Measurements from ENCODE around the gene SCGN.

The SCGN gene

DNA sequence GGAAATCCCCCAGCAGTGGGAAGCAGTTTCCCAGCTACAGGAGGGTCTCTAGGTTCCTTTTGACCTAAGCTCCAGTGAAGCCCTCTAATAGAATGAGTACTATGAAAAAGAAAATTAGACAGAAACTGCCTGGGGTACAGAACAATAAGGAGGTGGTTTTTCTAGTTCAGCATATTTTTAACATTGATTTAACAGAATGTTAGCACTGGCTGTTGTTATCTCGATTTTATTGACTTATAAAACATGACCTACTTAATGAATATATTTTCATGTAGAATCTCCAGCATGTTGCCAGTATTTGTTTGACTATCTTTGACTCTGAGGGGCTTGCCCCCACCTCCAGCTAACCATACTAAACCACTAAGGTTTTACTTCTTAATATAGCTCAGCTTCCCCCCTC, 19.6 kb downstream of the SCGN start:
- H3K9ac ChIP-seq (ENCODE audit: low read length), result no peak overlapping the region
- no peak overlapping the region for H3K4me3 ChIP-seq (ENCODE audit: low read length)
- no peaks in the 10 kb centered on the region for H3K27me3 ChIP-seq (ENCODE audit: control insufficient read depth, insufficient read depth, low read length)
- H3K4me1 ChIP-seq (ENCODE audit: control insufficient read depth, insufficient read depth, low read length), result no peaks in the 10 kb centered on the region
- no peaks in the 10 kb centered on the region for H3K36me3 ChIP-seq (ENCODE audit: control insufficient read depth, insufficient read depth, low read length)
- no peak overlapping the region for H3K27ac ChIP-seq (ENCODE audit: low read depth, low read length)

DNA sequence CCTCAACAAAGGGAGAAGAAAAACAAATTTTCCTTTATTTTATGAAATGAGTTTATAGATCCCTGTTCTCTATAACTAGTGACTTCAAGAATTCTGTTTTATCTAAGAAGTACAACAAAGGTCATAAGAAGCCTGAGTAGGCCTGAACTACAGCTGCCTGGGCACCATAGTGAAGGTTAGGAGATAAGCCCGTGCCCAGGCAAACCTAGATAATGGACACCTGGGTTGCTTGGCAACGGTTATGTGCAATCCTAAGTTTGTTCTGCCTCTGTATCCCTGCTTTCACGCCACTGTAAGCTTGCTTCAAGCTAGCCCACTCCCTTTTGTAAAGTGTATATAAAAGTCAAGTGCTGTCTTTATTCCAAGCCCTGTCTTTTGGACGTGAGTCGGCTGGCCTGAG, 23.2 kb downstream of the SCGN start:
- Histone ChIP-seq H3K27me3 (ENCODE audit: control insufficient read depth, insufficient read depth, low read length) (no peaks in the 10 kb centered on the region), H3K36me3 (ENCODE audit: control insufficient read depth, insufficient read depth, low read length) (no peaks in the 10 kb centered on the region)

DNA sequence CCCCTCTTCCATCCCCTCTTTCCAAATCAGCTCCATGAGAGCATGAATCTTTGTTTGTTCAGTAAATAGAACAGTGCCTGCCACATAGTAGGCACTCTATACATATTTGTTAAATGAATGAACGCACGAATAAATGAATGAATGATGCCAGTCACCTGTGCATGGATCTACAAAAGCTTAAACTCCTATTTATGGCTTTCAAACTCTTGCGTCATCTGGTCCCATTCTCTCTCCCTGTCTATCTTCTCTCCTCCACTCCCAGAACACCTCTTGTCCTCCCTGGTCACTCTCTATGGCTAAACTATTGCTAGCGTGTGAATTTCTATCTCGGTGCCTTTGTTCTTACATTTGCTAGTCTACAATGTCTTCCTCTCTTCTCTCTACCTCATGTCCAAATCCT, 24.8 kb downstream of the SCGN start:
- H3K36me3 ChIP-seq (ENCODE audit: control insufficient read depth, insufficient read depth, low read length), result no peaks in the 10 kb centered on the region
- H3K27me3 ChIP-seq (ENCODE audit: control insufficient read depth, insufficient read depth, low read length), result no peaks in the 10 kb centered on the region
- no peak overlapping the region for H3K27ac ChIP-seq (ENCODE audit: low read depth, low read length)
- no peaks in the 10 kb centered on the region for H3K4me1 ChIP-seq (ENCODE audit: control insufficient read depth, insufficient read depth, low read length)
- no peak overlapping the region for H3K9ac ChIP-seq (ENCODE audit: low read length)
- no peak overlapping the region for H3K4me3 ChIP-seq (ENCODE audit: low read length)

More for the DNA sequence above, 23.2 kb downstream of the SCGN start:
- H3K9ac ChIP-seq (ENCODE audit: low read length), result no peak overlapping the region
- no peak overlapping the region for H3K27ac ChIP-seq (ENCODE audit: low read depth, low read length)
- no peaks in the 10 kb centered on the region for H3K4me1 ChIP-seq (ENCODE audit: control insufficient read depth, insufficient read depth, low read length)
- no peak overlapping the region for H3K4me3 ChIP-seq (ENCODE audit: low read length)

- Histone ChIP-seq H3K27me3 (ENCODE audit: control insufficient read depth, insufficient read depth, low read length) (no peaks in the 10 kb centered on the region), H3K4me1 (ENCODE audit: control insufficient read depth, insufficient read depth, low read length) (no peaks in the 10 kb centered on the region), H3K9ac (ENCODE audit: low read length) (no peak overlapping the region), H3K4me3 (ENCODE audit: low read length) (no peak overlapping the region), H3K36me3 (ENCODE audit: control insufficient read depth, insufficient read depth, low read length) (no peaks in the 10 kb centered on the region), H3K27ac (ENCODE audit: low read depth, low read length) (no peak overlapping the region)
These were observed 29.8 kb downstream of the SCGN start for GRCh38 chr6:25681848-25682247.

GRCh38 chr6:25682324-25682723, 30.3 kb downstream of the SCGN start:
- H3K36me3 ChIP-seq (ENCODE audit: control insufficient read depth, insufficient read depth, low read length), result no peaks in the 10 kb centered on the region

GRCh38 chr6:25684565-25684964, 32.5 kb downstream of the SCGN start:
- H3K27me3 ChIP-seq (ENCODE audit: control insufficient read depth, insufficient read depth, low read length), result no peaks in the 10 kb centered on the region
- no peak overlapping the region for H3K27ac ChIP-seq (ENCODE audit: low read depth, low read length)
- H3K4me1 ChIP-seq (ENCODE audit: control insufficient read depth, insufficient read depth, low read length), result no peaks in the 10 kb centered on the region
- H3K36me3 ChIP-seq (ENCODE audit: control insufficient read depth, insufficient read depth, low read length), result no peaks in the 10 kb centered on the region
- H3K9ac ChIP-seq (ENCODE audit: low read length), result no peak overlapping the region
- H3K4me3 ChIP-seq (ENCODE audit: low read length), result no peak overlapping the region

More at GRCh38 chr6:25682324-25682723, 30.3 kb downstream of the SCGN start:
- Histone ChIP-seq H3K9ac (ENCODE audit: low read length) (no peak overlapping the region), H3K4me3 (ENCODE audit: low read length) (no peak overlapping the region), H3K27ac (ENCODE audit: low read depth, low read length) (no peak overlapping the region), H3K4me1 (ENCODE audit: control insufficient read depth, insufficient read depth, low read length) (no peaks in the 10 kb centered on the region), H3K27me3 (ENCODE audit: control insufficient read depth, insufficient read depth, low read length) (no peaks in the 10 kb centered on the region)

GRCh38 chr6:25685251-25685650, 33.2 kb downstream of the SCGN start:
- Histone ChIP-seq H3K27me3 (ENCODE audit: control insufficient read depth, insufficient read depth, low read length) (no peaks in the 10 kb centered on the region), H3K27ac (ENCODE audit: low read depth, low read length) (no peak overlapping the region), H3K4me1 (ENCODE audit: control insufficient read depth, insufficient read depth, low read length) (no peaks in the 10 kb centered on the region), H3K36me3 (ENCODE audit: control insufficient read depth, insufficient read depth, low read length) (no peaks in the 10 kb centered on the region), H3K9ac (ENCODE audit: low read length) (no peak overlapping the region), H3K4me3 (ENCODE audit: low read length) (no peak overlapping the region)

DNA sequence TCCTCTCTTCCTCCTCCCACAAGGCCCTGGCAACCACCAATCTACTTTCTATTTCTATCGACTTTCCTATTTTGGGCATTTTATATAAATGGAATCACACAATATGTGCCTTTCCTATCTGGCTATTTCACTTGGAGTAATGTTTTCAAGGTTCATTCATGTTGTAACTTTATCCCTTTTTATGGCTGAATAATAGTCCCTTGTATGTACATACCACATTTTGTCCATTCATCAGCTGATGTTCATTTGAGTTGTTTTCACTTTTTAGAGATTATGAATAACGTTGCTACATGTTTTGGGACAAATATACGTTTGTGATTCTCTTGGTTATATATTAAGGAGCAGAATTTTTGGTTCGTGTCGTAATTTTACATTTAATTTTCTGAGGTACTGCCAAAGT, 33.9 kb downstream of the SCGN start:
- H3K27ac ChIP-seq (ENCODE audit: low read depth, low read length), result no peak overlapping the region
- no peaks in the 10 kb centered on the region for H3K4me1 ChIP-seq (ENCODE audit: control insufficient read depth, insufficient read depth, low read length)

DNA sequence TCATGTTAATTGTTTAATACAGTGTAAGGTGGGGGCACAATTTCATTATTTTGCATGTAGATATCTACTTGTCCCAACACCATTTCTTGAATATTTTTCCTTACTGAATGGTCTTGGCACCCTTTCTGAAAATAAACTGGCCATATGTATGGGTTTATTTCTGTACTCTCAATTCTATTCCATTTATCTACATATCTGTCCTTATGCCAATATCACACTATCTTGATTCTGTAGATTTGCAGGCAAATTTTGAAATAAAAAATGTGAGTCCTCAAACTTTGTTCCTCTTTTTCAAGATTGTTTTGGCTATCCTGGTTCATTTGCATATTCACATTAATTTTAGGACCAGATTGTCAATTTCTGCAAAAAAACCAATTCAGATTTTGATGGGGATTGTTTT, 34.8 kb downstream of the SCGN start:
- Histone ChIP-seq H3K27me3 (ENCODE audit: control insufficient read depth, insufficient read depth, low read length) (no peaks in the 10 kb centered on the region), H3K9ac (ENCODE audit: low read length) (no peak overlapping the region), H3K36me3 (ENCODE audit: control insufficient read depth, insufficient read depth, low read length) (no peaks in the 10 kb centered on the region), H3K27ac (ENCODE audit: low read depth, low read length) (no peak overlapping the region), H3K4me3 (ENCODE audit: low read length) (no peak overlapping the region), H3K4me1 (ENCODE audit: control insufficient read depth, insufficient read depth, low read length) (no peaks in the 10 kb centered on the region)

More for the DNA sequence above, 33.9 kb downstream of the SCGN start:
- no peak overlapping the region for H3K4me3 ChIP-seq (ENCODE audit: low read length)
- H3K27me3 ChIP-seq (ENCODE audit: control insufficient read depth, insufficient read depth, low read length), result no peaks in the 10 kb centered on the region
- no peak overlapping the region for H3K9ac ChIP-seq (ENCODE audit: low read length)
- no peaks in the 10 kb centered on the region for H3K36me3 ChIP-seq (ENCODE audit: control insufficient read depth, insufficient read depth, low read length)

DNA sequence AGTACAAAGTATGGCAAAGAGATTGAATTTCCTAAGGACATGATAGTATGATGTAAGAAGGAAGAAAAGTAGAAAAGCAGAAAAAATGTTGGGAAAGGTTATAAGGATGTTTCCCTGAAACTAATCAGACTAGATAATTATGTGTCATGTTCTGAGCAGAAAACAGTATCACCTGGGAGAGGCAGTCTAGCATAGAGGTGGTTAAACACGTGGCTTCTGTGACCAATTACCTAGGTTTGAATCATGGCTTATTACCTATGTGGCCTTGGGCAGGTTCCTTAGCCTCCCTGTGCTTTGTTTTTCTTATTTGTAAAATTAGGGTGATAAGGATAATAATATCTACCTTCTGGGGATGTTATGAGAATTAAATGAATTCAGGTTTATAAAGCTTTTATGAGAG, 38.0 kb downstream of the SCGN start:
- Histone ChIP-seq H3K4me1 (ENCODE audit: control insufficient read depth, insufficient read depth, low read length) (no peaks in the 10 kb centered on the region), H3K36me3 (ENCODE audit: control insufficient read depth, insufficient read depth, low read length) (no peaks in the 10 kb centered on the region), H3K4me3 (ENCODE audit: low read length) (no peak overlapping the region), H3K9ac (ENCODE audit: low read length) (no peak overlapping the region), H3K27me3 (ENCODE audit: control insufficient read depth, insufficient read depth, low read length) (no peaks in the 10 kb centered on the region), H3K27ac (ENCODE audit: low read depth, low read length) (no peak overlapping the region)

- Histone ChIP-seq H3K27ac (ENCODE audit: low read depth, low read length) (no peak overlapping the region), H3K4me1 (ENCODE audit: control insufficient read depth, insufficient read depth, low read length) (no peaks in the 10 kb centered on the region), H3K9ac (ENCODE audit: low read length) (no peak overlapping the region), H3K36me3 (ENCODE audit: control insufficient read depth, insufficient read depth, low read length) (no peaks in the 10 kb centered on the region), H3K4me3 (ENCODE audit: low read length) (no peak overlapping the region), H3K27me3 (ENCODE audit: control insufficient read depth, insufficient read depth, low read length) (no peaks in the 10 kb centered on the region)
These were observed 39.9 kb downstream of the SCGN start for GRCh38 chr6:25691894-25692293.

DNA sequence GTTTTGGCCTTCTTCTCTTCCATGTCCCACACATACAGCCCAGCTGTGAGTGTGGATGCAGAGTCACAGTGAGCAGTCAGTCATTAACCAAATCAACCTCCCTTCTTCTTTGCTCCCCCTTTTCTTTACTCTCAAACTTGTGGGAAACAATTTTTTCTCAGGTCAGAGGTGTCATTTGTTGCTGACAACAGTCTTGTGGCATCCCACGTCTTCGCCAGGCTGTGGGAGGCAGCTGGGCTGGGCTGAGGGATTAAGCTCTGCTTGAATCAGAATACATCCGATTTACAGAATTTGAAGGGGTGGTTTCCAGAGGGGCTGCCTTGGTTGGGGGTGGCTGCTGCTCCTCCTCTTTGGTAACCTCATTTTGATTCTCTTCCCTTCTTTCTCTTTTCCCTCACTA, 40.5 kb downstream of the SCGN start:
- Histone ChIP-seq H3K27me3 (ENCODE audit: control insufficient read depth, insufficient read depth, low read length) (no peaks in the 10 kb centered on the region), H3K36me3 (ENCODE audit: control insufficient read depth, insufficient read depth, low read length) (no peaks in the 10 kb centered on the region), H3K4me1 (ENCODE audit: control insufficient read depth, insufficient read depth, low read length) (no peaks in the 10 kb centered on the region), H3K27ac (ENCODE audit: low read depth, low read length) (no peak overlapping the region), H3K4me3 (ENCODE audit: low read length) (no peak overlapping the region), H3K9ac (ENCODE audit: low read length) (no peak overlapping the region)

GRCh38 chr6:25694366-25694765, 42.4 kb downstream of the SCGN start:
- Histone ChIP-seq H3K27ac (ENCODE audit: low read depth, low read length) (no peak overlapping the region), H3K9ac (ENCODE audit: low read length) (no peak overlapping the region), H3K36me3 (ENCODE audit: control insufficient read depth, insufficient read depth, low read length) (no peaks in the 10 kb centered on the region), H3K27me3 (ENCODE audit: control insufficient read depth, insufficient read depth, low read length) (no peaks in the 10 kb centered on the region), H3K4me1 (ENCODE audit: control insufficient read depth, insufficient read depth, low read length) (no peaks in the 10 kb centered on the region), H3K4me3 (ENCODE audit: low read length) (no peak overlapping the region)

All from rectal smooth muscle tissue (tissue), 1 donor.